Endothelial cell of umbilical vein (primary cell): Measurements from ENCODE around the gene CACNA1C. TPM values are rescaled to one million over a fixed set of nuclear protein-coding genes. Genes with fewer than 3 reads are reported as not detected.

Experiments used
- BruUV-seq: library from RNA; stranded (reverse); fragments of 400-500 nt; replicated peaks from 2 replicates; lab custom pipeline; 2021; lab: Mats Ljungman, UMichigan
- CTCF ChIA-PET: fragments of 300-600, 350-600 bp; sonication (Branson Sonifier 250); formaldehyde crosslinking; loops from one replicate; lab custom pipeline; 2021; ENCODE audit warnings: antibody characterized with exemption, inconsistent platforms; lab: Charles Lee
- POLR2A ChIA-PET: fragments of 300-600, 350-600 bp; sonication (Branson Sonifier 250); formaldehyde crosslinking; loops from one replicate; lab custom pipeline; 2021; ENCODE audit warnings: antibody characterized with exemption, inconsistent platforms; lab: Charles Lee
- DNase-seq: peaks from one replicate; pipeline ENCODE4 v3.0.0-alpha.2; 2011; ENCODE audit warnings: low read depth, low spot score
- FAIRE-seq: peaks from 2 replicates; lab custom pipeline; 2011; peaks lifted over from hg19 to GRCh38; lab: Jason Lieb, UNC
- H2AFZ ChIP-seq: 2 replicates; pipeline ENCODE4 v1.6.0; 2012; ENCODE audit warnings: low read depth, low read length, control low read depth, inconsistent platforms
- H3K27ac ChIP-seq: 2 replicates; pipeline ENCODE4 v1.5.1; 2011; ENCODE audit warnings: low read depth, mild to moderate bottlenecking, control low read depth, low read length, moderate library complexity; ENCODE audit not compliant: insufficient read depth
- H3K27me3 ChIP-seq, 2 experiments: 2 replicates each; pipeline versions ENCODE4 v1.6.0 to v1.6.1; 2011; ENCODE audit warnings: low read length in 2 of 2, mixed read lengths in 1 of 2; ENCODE audit not compliant: control insufficient read depth in 2 of 2, insufficient read depth in 2 of 2
- H3K36me3 ChIP-seq, 2 experiments: 2 replicates in 1 of 2; 3 replicates in 1 of 2; pipeline ENCODE4 v1.5.1; 2011; ENCODE audit warnings: low read length in 2 of 2, mild to moderate bottlenecking in 1 of 2, moderate library complexity in 1 of 2; ENCODE audit not compliant: control insufficient read depth in 2 of 2, insufficient read depth in 2 of 2; ENCODE audit errors: extremely low read depth in 1 of 2
- H3K4me1 ChIP-seq: 3 replicates; pipeline ENCODE4 v1.5.1; 2011; ENCODE audit warnings: mild to moderate bottlenecking, low read length; ENCODE audit not compliant: control insufficient read depth, insufficient read depth; ENCODE audit errors: extremely low read depth
- H3K4me2 ChIP-seq: 2 replicates; pipeline ENCODE4 v1.6.1; 2011; ENCODE audit warnings: low read length, control low read depth, mixed read lengths; ENCODE audit not compliant: insufficient read depth
- H3K4me3 ChIP-seq, 3 experiments: fragments of 200-600 bp in 1 of 3; sonication (generic), shearing (Covaris generic) in 1 of 3; replicated peaks in 1 of 3; 2 replicates each; pipeline ENCODE4 v1.5.1; 2011 to 2016; ENCODE audit warnings: control low read depth in 3 of 3, low read length in 3 of 3, mild to moderate bottlenecking in 2 of 3, inconsistent platforms in 1 of 3, low read depth in 1 of 3, moderate library complexity in 1 of 3; ENCODE audit not compliant: insufficient read depth in 1 of 3
- H3K79me2 ChIP-seq: 2 replicates; pipeline ENCODE4 v1.6.0; 2012; ENCODE audit warnings: low read length, inconsistent platforms; ENCODE audit not compliant: control insufficient read depth, insufficient read depth
- H3K9ac ChIP-seq: replicated peaks from 2 replicates; pipeline ENCODE3; 2011; ENCODE audit warnings: low read length, control low read depth; ENCODE audit not compliant: insufficient read depth; ENCODE audit errors: extremely low read depth
- H3K9me1 ChIP-seq: replicated peaks from 3 replicates; pipeline ENCODE4 v1.6.0; 2011; ENCODE audit warnings: mild to moderate bottlenecking, low read length; ENCODE audit not compliant: control insufficient read depth, insufficient read depth; ENCODE audit errors: extremely low read depth
- H3K9me3 ChIP-seq: replicated peaks from 2 replicates; pipeline ENCODE4 v1.5.1; 2012; ENCODE audit warnings: low read length, inconsistent platforms; ENCODE audit not compliant: control insufficient read depth, insufficient read depth
- H4K20me1 ChIP-seq: replicated peaks from 2 replicates; pipeline ENCODE3; 2011; ENCODE audit warnings: mild to moderate bottlenecking, low read length; ENCODE audit not compliant: control insufficient read depth, insufficient read depth; ENCODE audit errors: extremely low read depth
- CTCF ChIP-seq, 2 donors: IDR thresholded peaks; 1 replicate in 1 of 2; 2 replicates in 1 of 2; pipeline ENCODE4 v1.5.1; 2011; ENCODE audit warnings: low read length in 2 of 2, mild to moderate bottlenecking in 2 of 2, moderate library complexity in 2 of 2, control low read depth in 1 of 2, inconsistent platforms in 1 of 2, low read depth in 1 of 2; ENCODE audit not compliant: insufficient read depth in 1 of 2; ENCODE audit errors: extremely low read depth in 1 of 2
- EZH2 ChIP-seq: IDR thresholded peaks from 2 replicates; pipeline ENCODE4 v1.6.1; 2012; ENCODE audit warnings: borderline replicate concordance, low read depth, mild to moderate bottlenecking, moderate library complexity, low read length, inconsistent platforms; ENCODE audit not compliant: severe bottlenecking
- FOS ChIP-seq: IDR thresholded peaks from 2 replicates; pipeline ENCODE4 v1.6.1; 2011; ENCODE audit warnings: mild to moderate bottlenecking, low read length, moderate library complexity, borderline replicate concordance; ENCODE audit not compliant: insufficient read depth
- GATA2 ChIP-seq: IDR thresholded peaks from 2 replicates; pipeline ENCODE4 v1.7.0; 2011; ENCODE audit warnings: low read depth, mild to moderate bottlenecking, moderate library complexity, mixed read lengths, low read length; ENCODE audit not compliant: insufficient read length, insufficient read depth
- JUN ChIP-seq: IDR thresholded peaks from 2 replicates; pipeline ENCODE4 v1.6.1; 2011; ENCODE audit warnings: borderline replicate concordance, low read depth; ENCODE audit not compliant: insufficient read length, insufficient read depth
- MAX ChIP-seq: IDR thresholded peaks from 2 replicates; pipeline ENCODE4 v1.6.1; 2011; ENCODE audit not compliant: insufficient read depth, insufficient read length
- MYC ChIP-seq: IDR thresholded peaks from one replicate; pipeline ENCODE4 v1.6.1; 2011; ENCODE audit warnings: mild to moderate bottlenecking, low read depth, low read length
- POLR2A ChIP-seq: IDR thresholded peaks from 2 replicates; pipeline ENCODE4 v1.6.1; 2012; ENCODE audit warnings: low read depth, mild to moderate bottlenecking, control low read depth, low read length
- POLR2AphosphoS5 ChIP-seq: IDR thresholded peaks from 2 replicates; pipeline ENCODE4 v1.6.1; 2012; ENCODE audit warnings: low read depth, mild to moderate bottlenecking, control low read depth, low read length, moderate library complexity; ENCODE audit not compliant: insufficient read depth
- dilution Hi-C: fragments of 300-500 bp; cut with MboI; formaldehyde crosslinking; loops from one replicate; pipeline ENCODE4 v1.15.0; 2019; ENCODE audit warnings: low sequenced_read_pairs; ENCODE audit not compliant: extremely low pct_ligation_motif_present
- intact Hi-C: fragments of 100-400 bp; cut with micrococcal nuclease; formaldehyde crosslinking; loops from one replicate; pipeline ENCODE4 v1.10.0; 2022
- polyA plus RNA-seq, 4 experiments: library from polyadenylated mRNA; depleted of rRNA in 3 of 4; stranded (reverse) in 3 of 4; unstranded in 1 of 4; fragments of >200 nt; gene quantifications; 2 replicates each; pipeline versions ENCODE4 v1.2.1 to v1.2.3, GENCODE V29; 2011 to 2012; ENCODE audit warnings: missing spikeins in 1 of 4
- total RNA-seq: library from RNA; stranded (reverse); gene quantifications from 2 replicates; pipeline ENCODE4 v1.2.3, GENCODE V29; 2021

CACNA1C gene
- total and polyA plus RNA-seq, 2 donors (not counting 3 experiments of a cell fraction or from before 2014, with no cell fraction given) = not detected

DNA sequence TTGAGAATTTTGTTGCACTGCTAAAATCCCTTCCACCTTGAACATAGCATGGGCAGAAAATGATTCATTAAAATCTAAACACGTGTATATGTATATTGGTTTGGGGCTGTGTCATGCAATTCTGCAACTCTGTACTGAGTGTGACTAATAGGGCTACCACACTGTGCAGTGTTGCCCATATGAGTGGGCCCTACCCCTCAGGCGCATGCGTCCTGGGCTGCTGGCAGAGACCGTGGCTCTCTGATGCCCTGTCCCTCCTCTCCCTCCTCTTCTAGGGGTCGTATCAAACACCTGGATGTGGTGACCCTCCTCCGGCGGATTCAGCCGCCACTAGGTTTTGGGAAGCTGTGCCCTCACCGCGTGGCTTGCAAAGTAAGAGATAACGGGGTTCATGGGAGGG, 613.6 kb downstream of the CACNA1C start:
- Histone ChIP-seq H3K4me3 (no peak overlapping the region), H3K9me1 (no peaks in the 10 kb centered on the region), H3K4me2 (no peak overlapping the region), H3K79me2 (no peaks in the 10 kb centered on the region), H4K20me1 (no peaks in the 10 kb centered on the region), H3K9ac (no peak overlapping the region), H3K9me3 (no peaks in the 10 kb centered on the region), H3K36me3 (no peaks in the 10 kb centered on the region), H3K4me1 (no peaks in the 10 kb centered on the region), H3K27ac (no peak overlapping the region), H2AFZ (no peak overlapping the region), H3K27me3 (peaks cover 0 to 2% of the 10 kb centered on the region in 2 experiments)
- no peak for DNase-seq
- no peak for FAIRE-seq
- CTCF ChIA-PET = no interaction called here
- no TSS peak for BruUV-seq
- TF ChIP-seq POLR2AphosphoS5 (no peak), FOS (no peak), POLR2A (no peak), MAX (no peak), MYC (no peak), CTCF (IDR thresholded peaks at IDR 0.05; ENCODE audit: extremely low read depth in 1 of 2, insufficient read depth in 1 of 2, low read depth in 1 of 2, low read length in 2 of 2) (no peak), GATA2 (no peak), EZH2 (no peak), JUN (no peak)
- intact Hi-C loops = no loop called here
- dilution Hi-C loops = no loop called here
- POLR2A ChIA-PET = no interaction called here
